Measurements from ENCODE around the gene LCA5L. TPM values are rescaled to one million over a fixed set of nuclear protein-coding genes. Genes with fewer than 3 reads are reported as not detected.

The LCA5L gene
- total and polyA plus RNA-seq, 2 of the 13 experiments (the other 11 are each of a cell fraction or from before 2014, with no cell fraction given): 0.13 to 0.55 TPM

DNA sequence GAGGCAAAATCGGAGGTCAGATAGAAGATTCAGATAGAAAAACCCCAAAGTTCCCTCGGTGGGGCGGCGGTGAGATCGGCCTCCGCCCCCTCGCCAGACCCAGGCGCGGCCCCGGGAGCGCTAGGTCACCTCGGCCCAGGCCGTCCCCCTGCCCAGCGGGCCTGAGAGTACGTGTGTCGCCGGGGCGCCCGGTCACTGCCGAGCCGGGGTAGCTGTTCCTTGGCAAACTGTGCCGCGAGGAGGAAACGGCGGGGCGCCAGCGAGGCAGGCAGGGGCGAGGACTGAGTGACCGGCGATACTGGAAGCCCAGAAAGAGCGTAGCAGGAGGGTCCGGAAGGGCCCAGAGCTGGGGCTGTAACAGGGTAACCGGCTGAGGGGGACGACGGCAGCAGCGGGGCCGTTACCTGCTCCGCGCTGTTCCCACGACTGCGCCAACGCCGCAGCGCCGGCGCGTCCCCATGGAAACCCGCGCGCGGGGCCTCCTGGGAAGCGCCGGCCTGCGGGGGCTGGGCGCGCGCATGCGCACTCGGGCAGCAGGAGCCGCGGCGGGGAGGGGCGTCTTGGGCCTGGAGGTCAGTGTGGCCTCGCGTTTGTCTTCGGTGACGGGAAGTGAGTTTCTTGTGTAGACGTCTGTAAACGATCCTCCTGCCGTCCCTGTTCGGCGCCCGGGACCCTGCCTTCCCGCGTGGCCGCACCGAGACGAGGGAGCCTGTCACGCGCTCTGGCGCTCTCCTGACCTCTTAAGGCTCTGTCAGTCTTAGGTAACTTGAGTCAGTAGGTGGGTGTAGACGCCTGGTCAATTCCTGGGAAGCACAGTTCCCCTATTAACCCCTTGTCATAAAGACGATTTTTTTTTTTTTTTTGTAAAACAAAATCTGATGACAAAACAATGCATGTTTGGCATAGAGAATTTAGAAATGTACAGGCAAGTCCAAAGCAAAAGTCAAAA, at the start of gene LCA5L (continued):
- TF ChIP-seq, protein P1, sequence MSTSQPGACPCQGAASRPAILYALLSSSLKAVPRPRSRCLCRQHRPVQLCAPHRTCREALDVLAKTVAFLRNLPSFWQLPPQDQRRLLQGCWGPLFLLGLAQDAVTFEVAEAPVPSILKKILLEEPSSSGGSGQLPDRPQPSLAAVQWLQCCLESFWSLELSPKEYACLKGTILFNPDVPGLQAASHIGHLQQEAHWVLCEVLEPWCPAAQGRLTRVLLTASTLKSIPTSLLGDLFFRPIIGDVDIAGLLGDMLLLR (CRISPR knock-in tag; IDR thresholded peaks at IDR 0.05): peak; percentile 66; the same call in 1 of the 2 replicates
- TF ChIP-seq, protein P2, sequence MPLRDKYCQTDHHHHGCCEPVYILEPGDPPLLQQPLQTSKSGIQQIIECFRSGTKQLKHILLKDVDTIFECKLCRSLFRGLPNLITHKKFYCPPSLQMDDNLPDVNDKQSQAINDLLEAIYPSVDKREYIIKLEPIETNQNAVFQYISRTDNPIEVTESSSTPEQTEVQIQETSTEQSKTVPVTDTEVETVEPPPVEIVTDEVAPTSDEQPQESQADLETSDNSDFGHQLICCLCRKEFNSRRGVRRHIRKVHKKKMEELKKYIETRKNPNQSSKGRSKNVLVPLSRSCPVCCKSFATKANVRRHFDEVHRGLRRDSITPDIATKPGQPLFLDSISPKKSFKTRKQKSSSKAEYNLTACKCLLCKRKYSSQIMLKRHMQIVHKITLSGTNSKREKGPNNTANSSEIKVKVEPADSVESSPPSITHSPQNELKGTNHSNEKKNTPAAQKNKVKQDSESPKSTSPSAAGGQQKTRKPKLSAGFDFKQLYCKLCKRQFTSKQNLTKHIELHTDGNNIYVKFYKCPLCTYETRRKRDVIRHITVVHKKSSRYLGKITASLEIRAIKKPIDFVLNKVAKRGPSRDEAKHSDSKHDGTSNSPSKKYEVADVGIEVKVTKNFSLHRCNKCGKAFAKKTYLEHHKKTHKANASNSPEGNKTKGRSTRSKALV (CRISPR knock-in tag; IDR thresholded peaks at IDR 0.05): 0 out of 2 replicates have a peak, but pooled peaks have one; percentile 41
- TF ChIP-seq HMG20A (CRISPR knock-in tag; IDR thresholded peaks at IDR 0.05; ENCODE audit: borderline replicate concordance): no peak
- TF ChIP-seq, protein P3, sequence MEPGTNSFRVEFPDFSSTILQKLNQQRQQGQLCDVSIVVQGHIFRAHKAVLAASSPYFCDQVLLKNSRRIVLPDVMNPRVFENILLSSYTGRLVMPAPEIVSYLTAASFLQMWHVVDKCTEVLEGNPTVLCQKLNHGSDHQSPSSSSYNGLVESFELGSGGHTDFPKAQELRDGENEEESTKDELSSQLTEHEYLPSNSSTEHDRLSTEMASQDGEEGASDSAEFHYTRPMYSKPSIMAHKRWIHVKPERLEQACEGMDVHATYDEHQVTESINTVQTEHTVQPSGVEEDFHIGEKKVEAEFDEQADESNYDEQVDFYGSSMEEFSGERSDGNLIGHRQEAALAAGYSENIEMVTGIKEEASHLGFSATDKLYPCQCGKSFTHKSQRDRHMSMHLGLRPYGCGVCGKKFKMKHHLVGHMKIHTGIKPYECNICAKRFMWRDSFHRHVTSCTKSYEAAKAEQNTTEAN (CRISPR knock-in tag; conservative IDR thresholded peaks at IDR 0.05): no peak
- no peak for TF ChIP-seq HES4 (CRISPR knock-in tag; IDR thresholded peaks at IDR 0.05; ENCODE audit: borderline replicate concordance)
- TF ChIP-seq POLR2AphosphoS5 (IDR thresholded peaks at IDR 0.05; ENCODE audit: low read depth, low read length): peak; percentile 85
- TF ChIP-seq MAFG (CRISPR knock-in tag; IDR thresholded peaks at IDR 0.05): no peak
- TF ChIP-seq FOXO1 (CRISPR knock-in tag; IDR thresholded peaks at IDR 0.05): 0 out of 2 replicates have a peak, but pooled peaks have one; percentile 19
- peak; percentile 90; the same call in 1 of the 2 replicates for TF ChIP-seq ZSCAN29 (CRISPR knock-in tag; conservative IDR thresholded peaks at IDR 0.05)
- TF ChIP-seq, protein P4, sequence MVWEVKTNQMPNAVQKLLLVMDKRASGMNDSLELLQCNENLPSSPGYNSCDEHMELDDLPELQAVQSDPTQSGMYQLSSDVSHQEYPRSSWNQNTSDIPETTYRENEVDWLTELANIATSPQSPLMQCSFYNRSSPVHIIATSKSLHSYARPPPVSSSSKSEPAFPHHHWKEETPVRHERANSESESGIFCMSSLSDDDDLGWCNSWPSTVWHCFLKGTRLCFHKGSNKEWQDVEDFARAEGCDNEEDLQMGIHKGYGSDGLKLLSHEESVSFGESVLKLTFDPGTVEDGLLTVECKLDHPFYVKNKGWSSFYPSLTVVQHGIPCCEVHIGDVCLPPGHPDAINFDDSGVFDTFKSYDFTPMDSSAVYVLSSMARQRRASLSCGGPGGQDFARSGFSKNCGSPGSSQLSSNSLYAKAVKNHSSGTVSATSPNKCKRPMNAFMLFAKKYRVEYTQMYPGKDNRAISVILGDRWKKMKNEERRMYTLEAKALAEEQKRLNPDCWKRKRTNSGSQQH (CRISPR knock-in tag; IDR thresholded peaks at IDR 0.05; ENCODE audit: low read depth): no peak; the same call in 1 of the 2 replicates
- TF ChIP-seq, protein P5, sequence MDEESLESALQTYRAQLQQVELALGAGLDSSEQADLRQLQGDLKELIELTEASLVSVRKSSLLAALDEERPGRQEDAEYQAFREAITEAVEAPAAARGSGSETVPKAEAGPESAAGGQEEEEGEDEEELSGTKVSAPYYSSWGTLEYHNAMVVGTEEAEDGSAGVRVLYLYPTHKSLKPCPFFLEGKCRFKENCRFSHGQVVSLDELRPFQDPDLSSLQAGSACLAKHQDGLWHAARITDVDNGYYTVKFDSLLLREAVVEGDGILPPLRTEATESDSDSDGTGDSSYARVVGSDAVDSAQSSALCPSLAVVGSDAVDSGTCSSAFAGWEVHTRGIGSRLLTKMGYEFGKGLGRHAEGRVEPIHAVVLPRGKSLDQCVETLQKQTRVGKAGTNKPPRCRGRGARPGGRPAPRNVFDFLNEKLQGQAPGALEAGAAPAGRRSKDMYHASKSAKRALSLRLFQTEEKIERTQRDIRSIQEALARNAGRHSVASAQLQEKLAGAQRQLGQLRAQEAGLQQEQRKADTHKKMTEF (CRISPR knock-in tag; IDR thresholded peaks at IDR 0.05): 0 out of 2 replicates have a peak, but pooled peaks have one; percentile 47
- TF ChIP-seq KDM1A (CRISPR knock-in tag; IDR thresholded peaks at IDR 0.05): 0 out of 2 replicates have a peak, but pooled peaks have one; percentile 10
- TF ChIP-seq, protein P6, sequence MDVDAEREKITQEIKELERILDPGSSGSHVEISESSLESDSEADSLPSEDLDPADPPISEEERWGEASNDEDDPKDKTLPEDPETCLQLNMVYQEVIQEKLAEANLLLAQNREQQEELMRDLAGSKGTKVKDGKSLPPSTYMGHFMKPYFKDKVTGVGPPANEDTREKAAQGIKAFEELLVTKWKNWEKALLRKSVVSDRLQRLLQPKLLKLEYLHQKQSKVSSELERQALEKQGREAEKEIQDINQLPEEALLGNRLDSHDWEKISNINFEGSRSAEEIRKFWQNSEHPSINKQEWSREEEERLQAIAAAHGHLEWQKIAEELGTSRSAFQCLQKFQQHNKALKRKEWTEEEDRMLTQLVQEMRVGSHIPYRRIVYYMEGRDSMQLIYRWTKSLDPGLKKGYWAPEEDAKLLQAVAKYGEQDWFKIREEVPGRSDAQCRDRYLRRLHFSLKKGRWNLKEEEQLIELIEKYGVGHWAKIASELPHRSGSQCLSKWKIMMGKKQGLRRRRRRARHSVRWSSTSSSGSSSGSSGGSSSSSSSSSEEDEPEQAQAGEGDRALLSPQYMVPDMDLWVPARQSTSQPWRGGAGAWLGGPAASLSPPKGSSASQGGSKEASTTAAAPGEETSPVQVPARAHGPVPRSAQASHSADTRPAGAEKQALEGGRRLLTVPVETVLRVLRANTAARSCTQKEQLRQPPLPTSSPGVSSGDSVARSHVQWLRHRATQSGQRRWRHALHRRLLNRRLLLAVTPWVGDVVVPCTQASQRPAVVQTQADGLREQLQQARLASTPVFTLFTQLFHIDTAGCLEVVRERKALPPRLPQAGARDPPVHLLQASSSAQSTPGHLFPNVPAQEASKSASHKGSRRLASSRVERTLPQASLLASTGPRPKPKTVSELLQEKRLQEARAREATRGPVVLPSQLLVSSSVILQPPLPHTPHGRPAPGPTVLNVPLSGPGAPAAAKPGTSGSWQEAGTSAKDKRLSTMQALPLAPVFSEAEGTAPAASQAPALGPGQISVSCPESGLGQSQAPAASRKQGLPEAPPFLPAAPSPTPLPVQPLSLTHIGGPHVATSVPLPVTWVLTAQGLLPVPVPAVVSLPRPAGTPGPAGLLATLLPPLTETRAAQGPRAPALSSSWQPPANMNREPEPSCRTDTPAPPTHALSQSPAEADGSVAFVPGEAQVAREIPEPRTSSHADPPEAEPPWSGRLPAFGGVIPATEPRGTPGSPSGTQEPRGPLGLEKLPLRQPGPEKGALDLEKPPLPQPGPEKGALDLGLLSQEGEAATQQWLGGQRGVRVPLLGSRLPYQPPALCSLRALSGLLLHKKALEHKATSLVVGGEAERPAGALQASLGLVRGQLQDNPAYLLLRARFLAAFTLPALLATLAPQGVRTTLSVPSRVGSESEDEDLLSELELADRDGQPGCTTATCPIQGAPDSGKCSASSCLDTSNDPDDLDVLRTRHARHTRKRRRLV (CRISPR knock-in tag; IDR thresholded peaks at IDR 0.05): 0 out of 2 replicates have a peak, but pooled peaks have one; percentile 21
